SU-DHL-6 (cell line): ENCODE measurements around the gene CMTR1.

ENCODE experiments used
- H2AFZ ChIP-seq: fragments of 200-600 bp; sonication (generic); 2 replicates; pipeline ENCODE4 v1.6.1; 2014; ENCODE audit warnings: low read depth, mild to moderate bottlenecking, moderate library complexity, mixed read lengths, antibody characterized with exemption, low read length; ENCODE audit not compliant: severe bottlenecking
- H3F3A ChIP-seq: fragments of 200-600 bp; shearing (Covaris generic); 2 replicates; pipeline ENCODE4 v1.6.0; 2016; ENCODE audit warnings: antibody characterized with exemption, mild to moderate bottlenecking; ENCODE audit not compliant: insufficient read depth
- H3K27ac ChIP-seq: fragments of 200-600 bp; sonication (generic); 2 replicates; pipeline ENCODE4 v1.5.1; 2016; ENCODE audit warnings: low read depth, mild to moderate bottlenecking, low read length, moderate library complexity, mixed read lengths
- H3K27me3 ChIP-seq: fragments of 200-600 bp; sonication (generic), shearing (Covaris generic); 2 replicates; pipeline ENCODE4 v1.6.0; 2014; ENCODE audit warnings: mild to moderate bottlenecking, low read length
- H3K36me3 ChIP-seq: fragments of 200-600 bp; sonication (generic); 2 replicates; pipeline ENCODE4 v1.6.1; 2014; ENCODE audit warnings: mild to moderate bottlenecking, low read length, mixed read lengths
- H3K4me2 ChIP-seq: fragments of 300-600, 200-600 bp; shearing (Covaris generic), sonication (generic); 2 replicates; pipeline ENCODE4 v1.6.0; 2014; ENCODE audit warnings: low read length, low read depth, mild to moderate bottlenecking; ENCODE audit not compliant: poor library complexity, severe bottlenecking
- H3K4me3 ChIP-seq: fragments of 200-600 bp; sonication (generic); 2 replicates; pipeline ENCODE4 v1.5.1; 2014; ENCODE audit warnings: antibody characterized with exemption, low read length, mild to moderate bottlenecking, mixed read lengths; ENCODE audit not compliant: insufficient read depth, poor library complexity, severe bottlenecking
- H3K79me2 ChIP-seq: fragments of 200-600 bp; sonication (generic); 2 replicates; pipeline ENCODE4 v1.6.1; 2014; ENCODE audit warnings: mild to moderate bottlenecking, low read length, moderate library complexity; ENCODE audit not compliant: insufficient read depth
- H3K9ac ChIP-seq: fragments of 200-600 bp; sonication (generic); 2 replicates; pipeline ENCODE4 v1.7.0; 2014; ENCODE audit warnings: mild to moderate bottlenecking, low read length
- H3K9me2 ChIP-seq: fragments of 200-600 bp; sonication (generic); replicated peaks from 2 replicates; pipeline ENCODE4 v1.6.1; 2014; ENCODE audit warnings: low read length; ENCODE audit not compliant: insufficient read depth
- H3K9me3 ChIP-seq: fragments of 200-600 bp; sonication (generic); 2 replicates; pipeline ENCODE4 v1.6.1; 2014; ENCODE audit warnings: low read length, mixed read lengths; ENCODE audit not compliant: insufficient read depth
- H4K20me1 ChIP-seq: fragments of 200-600 bp; sonication (generic); 2 replicates; pipeline ENCODE4 v1.6.1; 2014; ENCODE audit warnings: low read depth, mild to moderate bottlenecking, antibody characterized with exemption, low read length, moderate library complexity, mixed read lengths
- EZH2phosphoT487 ChIP-seq: fragments of 200-600 bp; sonication (generic), shearing (Covaris generic); conservative IDR thresholded peaks from 2 replicates; pipeline ENCODE4 v1.6.1; 2018; ENCODE audit warnings: mild to moderate bottlenecking, antibody characterized with exemption, low read length, moderate library complexity, mixed read lengths
- TF ChIP-seq, protein P1 (sequence below): fragments of 200-600 bp; sonication (generic); IDR thresholded peaks from one replicate; pipeline ENCODE4 v1.5.1; 2017; ENCODE audit warnings: antibody characterized with exemption, mild to moderate bottlenecking, low read length, moderate library complexity; ENCODE audit not compliant: insufficient read depth, poor library complexity, severe bottlenecking

CMTR1 gene

GRCh38 chr6:37528541-37528940 lies 95.5 kb downstream of the CMTR1 start:
- H3F3A ChIP-seq = no peaks in the 10 kb centered on the region
- no peaks in the 10 kb centered on the region for H3K79me2 ChIP-seq
- H3K4me2 ChIP-seq = no peak overlapping the region
- H3K4me3 ChIP-seq = no peak overlapping the region
- no peaks in the 10 kb centered on the region for H3K9me3 ChIP-seq
- H2AFZ ChIP-seq = no peak overlapping the region
- no peak overlapping the region for H3K9ac ChIP-seq
- no peaks in the 10 kb centered on the region for H4K20me1 ChIP-seq
- TF ChIP-seq, protein P1, sequence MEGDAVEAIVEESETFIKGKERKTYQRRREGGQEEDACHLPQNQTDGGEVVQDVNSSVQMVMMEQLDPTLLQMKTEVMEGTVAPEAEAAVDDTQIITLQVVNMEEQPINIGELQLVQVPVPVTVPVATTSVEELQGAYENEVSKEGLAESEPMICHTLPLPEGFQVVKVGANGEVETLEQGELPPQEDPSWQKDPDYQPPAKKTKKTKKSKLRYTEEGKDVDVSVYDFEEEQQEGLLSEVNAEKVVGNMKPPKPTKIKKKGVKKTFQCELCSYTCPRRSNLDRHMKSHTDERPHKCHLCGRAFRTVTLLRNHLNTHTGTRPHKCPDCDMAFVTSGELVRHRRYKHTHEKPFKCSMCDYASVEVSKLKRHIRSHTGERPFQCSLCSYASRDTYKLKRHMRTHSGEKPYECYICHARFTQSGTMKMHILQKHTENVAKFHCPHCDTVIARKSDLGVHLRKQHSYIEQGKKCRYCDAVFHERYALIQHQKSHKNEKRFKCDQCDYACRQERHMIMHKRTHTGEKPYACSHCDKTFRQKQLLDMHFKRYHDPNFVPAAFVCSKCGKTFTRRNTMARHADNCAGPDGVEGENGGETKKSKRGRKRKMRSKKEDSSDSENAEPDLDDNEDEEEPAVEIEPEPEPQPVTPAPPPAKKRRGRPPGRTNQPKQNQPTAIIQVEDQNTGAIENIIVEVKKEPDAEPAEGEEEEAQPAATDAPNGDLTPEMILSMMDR = no peak
- TF ChIP-seq EZH2phosphoT487 = no peak
- H3K27ac ChIP-seq = no peak overlapping the region
- no peaks in the 10 kb centered on the region for H3K36me3 ChIP-seq
- no peaks in the 10 kb centered on the region for H3K9me2 ChIP-seq
- no peaks in the 10 kb centered on the region for H3K27me3 ChIP-seq

DNA sequence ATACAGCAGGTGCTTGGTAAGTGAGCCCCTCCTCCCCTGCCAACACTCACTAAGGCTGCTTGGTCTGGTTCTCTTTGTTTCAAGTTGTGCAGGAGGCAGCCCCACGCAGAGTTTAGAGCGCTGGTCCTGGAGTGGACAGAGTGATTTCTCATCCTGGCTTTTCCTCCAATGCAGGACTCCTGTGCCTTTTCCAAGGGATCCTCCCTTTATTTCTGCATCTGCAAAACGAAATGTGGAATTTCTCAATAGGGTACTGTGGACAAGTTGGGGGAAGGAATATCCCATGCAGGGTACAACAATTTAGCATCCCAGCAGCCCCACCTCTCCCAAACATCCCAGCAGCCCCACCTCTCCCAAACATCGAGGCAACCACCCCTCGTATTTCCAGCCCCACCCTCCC lies 97.3 kb downstream of the CMTR1 start:
- Histone ChIP-seq H3K9ac (no peak overlapping the region), H3K9me2 (no peaks in the 10 kb centered on the region), H3K4me3 (no peak overlapping the region), H3K79me2 (no peaks in the 10 kb centered on the region), H3K27ac (no peak overlapping the region), H3K9me3 (no peaks in the 10 kb centered on the region), H3K4me2 (no peak overlapping the region), H4K20me1 (no peaks in the 10 kb centered on the region), H3K27me3 (no peaks in the 10 kb centered on the region), H2AFZ (no peak overlapping the region), H3K36me3 (no peaks in the 10 kb centered on the region), H3F3A (no peaks in the 10 kb centered on the region)
- no peak for TF ChIP-seq EZH2phosphoT487
- TF ChIP-seq, protein P1 = no peak

GRCh38 chr6:37531026-37531425 lies 98.0 kb downstream of the CMTR1 start:
- no peaks in the 10 kb centered on the region for H3F3A ChIP-seq
- no peaks in the 10 kb centered on the region for H3K79me2 ChIP-seq
- H2AFZ ChIP-seq = no peak overlapping the region
- no peak overlapping the region for H3K4me3 ChIP-seq
- H3K9me2 ChIP-seq = no peaks in the 10 kb centered on the region
- H3K9me3 ChIP-seq = no peaks in the 10 kb centered on the region
- H3K27ac ChIP-seq = no peak overlapping the region
- no peak overlapping the region for H3K4me2 ChIP-seq
- no peaks in the 10 kb centered on the region for H4K20me1 ChIP-seq
- H3K27me3 ChIP-seq = no peaks in the 10 kb centered on the region
- H3K9ac ChIP-seq = no peak overlapping the region
- no peak for TF ChIP-seq EZH2phosphoT487
- TF ChIP-seq, protein P1 = no peak
- no peaks in the 10 kb centered on the region for H3K36me3 ChIP-seq
